Lower lobe of right lung (tissue), 2 donors: Measurements from ENCODE around the gene ACTG2. TPM values are rescaled to one million over a fixed set of nuclear protein-coding genes. Genes with fewer than 3 reads are reported as not detected.

Experiments used
- ATAC-seq, 2 donors: fragments of 200-7000 bp; cut with Tn5 transposase; one replicate each; pipeline ENCODE4 v1.9.1; 2020 to 2022; ENCODE audit warnings: mild to moderate bottlenecking in 2 of 2, moderate library complexity in 2 of 2
- DNase-seq: peaks from one replicate; pipeline ENCODE4 v3.0.0-alpha.2; 2020
- H3K27ac ChIP-seq: fragments of 200-600 bp; one replicate; pipeline ENCODE4 v1.8.0; 2022
- H3K27me3 ChIP-seq: fragments of 200-600 bp; one replicate; pipeline ENCODE4 v1.8.0; 2022; ENCODE audit warnings: low read depth
- H3K36me3 ChIP-seq: fragments of 200-600 bp; one replicate; pipeline ENCODE4 v1.8.0; 2022; ENCODE audit warnings: mild to moderate bottlenecking
- H3K4me1 ChIP-seq: fragments of 200-600 bp; one replicate; pipeline ENCODE4 v1.8.0; 2022
- H3K4me3 ChIP-seq: fragments of 200-600 bp; one replicate; pipeline ENCODE4 v1.8.0; 2022; ENCODE audit warnings: mild to moderate bottlenecking
- H3K9me3 ChIP-seq: fragments of 200-600 bp; one replicate; pipeline ENCODE4 v1.8.0; 2022
- CTCF ChIP-seq: fragments of 200-600 bp; IDR thresholded peaks from one replicate; pipeline ENCODE4 v1.8.0; 2022; ENCODE audit warnings: antibody characterized with exemption, mild to moderate bottlenecking
- intact Hi-C: fragments of 100-400 bp; cut with DNase I; formaldehyde crosslinking; loops from one replicate; pipeline ENCODE4 v1.11.0; 2022
- long read RNA-seq: library from polyadenylated mRNA; unstranded; transcript quantifications from one replicate; pipeline ENCODE4 v2.0.0, GENCODE V29; 2021
- total RNA-seq: library from RNA; stranded (reverse); fragmentation: NEBNext Ultra II Directional; extraction: Animal tissue kit (Norgen Biotek cat#: 25700); gene quantifications from one replicate; pipeline ENCODE4 v1.2.1, GENCODE V29; 2021
- donor health status: DM: no; HTN: yes; CAD: no; lungs with severe emphysema.

ACTG2 gene
- total RNA-seq, result 22.2 TPM
- long read RNA-seq, transcript ACTG2-201 (9 exons, 1,530 nt), result major isoform, 20 of 22 reads
- long read RNA-seq, partial matches to known transcripts, result 1 of 22 reads
- long read RNA-seq, other reads (novel, unspliced or antisense), result 1 of 22 reads

GRCh38 chr2:73892631-73893329, at the start of gene ACTG2:
Gene ACTG2 (plus strand): TSS chr2:73893008. CDS start chr2:73901312, 8,304 bp downstream.
- peak within 1 kb of the TSS; percentile 18 for H3K27ac ChIP-seq
- no peak for DNase-seq

GRCh38 chr2:73844087-73844486, 48.7 kb upstream of the ACTG2 start:
- intact Hi-C loops, result no loop called here
- ATAC-seq (no peak), DNase-seq (no peak)
- Histone ChIP-seq H3K27ac (no peak overlapping the region), H3K27me3 (no peaks in the 10 kb centered on the region), H3K4me3 (no peak overlapping the region), H3K9me3 (no peaks in the 10 kb centered on the region), H3K4me1 (no peaks in the 10 kb centered on the region), H3K36me3 (peaks cover 66% of the 10 kb centered on the region)
- no peak for TF ChIP-seq CTCF

More at GRCh38 chr2:73892631-73893329, at the start of gene ACTG2:
- peaks cover 7% of the 10 kb centered on the region for H3K4me1 ChIP-seq
- no peak for ATAC-seq
- intact Hi-C loops, result no loop called here
- peak within 1 kb of the TSS; percentile 4 for H3K4me3 ChIP-seq
- no peaks in the 10 kb centered on the region for H3K36me3 ChIP-seq
- H3K9me3 ChIP-seq, result no peaks in the 10 kb centered on the region
- no peak for TF ChIP-seq CTCF
- H3K27me3 ChIP-seq, result no peaks in the 10 kb centered on the region

- H3K27ac ChIP-seq, result no peak overlapping the region
- DNase-seq, result no peak
- no peak overlapping the region for H3K4me3 ChIP-seq
- peaks cover 98% of the 10 kb centered on the region for H3K36me3 ChIP-seq
- H3K27me3 ChIP-seq, result no peaks in the 10 kb centered on the region
- no peak for ATAC-seq
- H3K4me1 ChIP-seq, result no peaks in the 10 kb centered on the region
- intact Hi-C loops, result no loop called here
- no peak for TF ChIP-seq CTCF
- H3K9me3 ChIP-seq, result no peaks in the 10 kb centered on the region
Observed at GRCh38 chr2:73850009-73850408, 42.8 kb upstream of the ACTG2 start.

GRCh38 chr2:73851274-73851673, 41.5 kb upstream of the ACTG2 start:
- H3K36me3 ChIP-seq, result peaks cover 96% of the 10 kb centered on the region
- no peak overlapping the region for H3K27ac ChIP-seq
- DNase-seq, result no peak
- TF ChIP-seq CTCF, result no peak
- intact Hi-C loops, result no loop called here
- no peak for ATAC-seq
- H3K27me3 ChIP-seq, result no peaks in the 10 kb centered on the region
- H3K4me1 ChIP-seq, result no peaks in the 10 kb centered on the region
- no peak overlapping the region for H3K4me3 ChIP-seq
- H3K9me3 ChIP-seq, result no peaks in the 10 kb centered on the region

- DNase-seq, result no peak
- intact Hi-C loops, result no loop called here
- Histone ChIP-seq H3K4me3 (no peak overlapping the region), H3K9me3 (no peaks in the 10 kb centered on the region), H3K4me1 (no peaks in the 10 kb centered on the region), H3K27ac (no peak overlapping the region), H3K27me3 (no peaks in the 10 kb centered on the region), H3K36me3 (peaks cover 96% of the 10 kb centered on the region)
- no peak for ATAC-seq
- no peak for TF ChIP-seq CTCF
Observed at GRCh38 chr2:73852020-73852419, 40.8 kb upstream of the ACTG2 start.
